IgD-negative memory B cell (primary cell): ENCODE results near the gene NADSYN1. TPM values are rescaled to one million over a fixed set of nuclear protein-coding genes. Genes with fewer than 3 reads are reported as not detected.

Experiments used
- H3K27ac Mint-ChIP-seq, 3 donors: one replicate each; pipeline ENCODE4 v1.8.0; 2020 to 2022; ENCODE audit warnings: mild to moderate bottlenecking in 3 of 3, mixed read lengths in 3 of 3, moderate library complexity in 1 of 3
- H3K27me3 Mint-ChIP-seq: one replicate; pipeline ENCODE4 v1.8.0; 2021; ENCODE audit warnings: mixed read lengths
- H3K36me3 Mint-ChIP-seq: one replicate; pipeline ENCODE4 v1.8.0; 2020; ENCODE audit warnings: mild to moderate bottlenecking, mixed read lengths
- H3K4me1 Mint-ChIP-seq, 3 donors: one replicate each; pipeline ENCODE4 v1.8.0; 2020 to 2022; ENCODE audit warnings: mixed read lengths in 3 of 3, mild to moderate bottlenecking in 1 of 3
- H3K4me3 Mint-ChIP-seq, 4 donors: one replicate each; pipeline ENCODE4 v1.8.0; 2020 to 2022; ENCODE audit warnings: mild to moderate bottlenecking in 4 of 4, mixed read lengths in 4 of 4, moderate library complexity in 3 of 4
- H3K9me3 Mint-ChIP-seq, 3 donors: one replicate each; pipeline ENCODE4 v1.8.0; 2020 to 2021; ENCODE audit warnings: mixed read lengths in 3 of 3, mild to moderate bottlenecking in 1 of 3
- polyA plus RNA-seq: library from polyadenylated mRNA; unstranded; fragments of 300-500 nt; fragmentation: Illumina TruSeq; gene quantifications from one replicate; pipeline ENCODE4 v1.2.3, GENCODE V29; 2021

Gene NADSYN1
- polyA plus RNA-seq, 1 donor from 2014 or later = 39.5 TPM

GRCh38 chr11:71482746-71483364 lies 29.9 kb downstream of the NADSYN1 start:
- Mint-ChIP-seq H3K4me1 (peaks cover 0 to 4% (median 3%) of the 10 kb centered on the region in 3 donors), H3K27ac (no peak overlapping the region), H3K27me3 (no peaks in the 10 kb centered on the region), H3K9me3 (no peaks in the 10 kb centered on the region), H3K36me3 (peaks cover 12% of the 10 kb centered on the region), H3K4me3 (no peak overlapping the region)

- Mint-ChIP-seq H3K36me3 (peaks cover 12% of the 10 kb centered on the region), H3K4me1 (peaks cover 0 to 5% (median 3%) of the 10 kb centered on the region in 3 donors), H3K27ac (no peak overlapping the region), H3K4me3 (no peak overlapping the region), H3K27me3 (no peaks in the 10 kb centered on the region), H3K9me3 (no peaks in the 10 kb centered on the region)
Observed at GRCh38 chr11:71483692-71484091, 30.7 kb downstream of the NADSYN1 start.

DNA sequence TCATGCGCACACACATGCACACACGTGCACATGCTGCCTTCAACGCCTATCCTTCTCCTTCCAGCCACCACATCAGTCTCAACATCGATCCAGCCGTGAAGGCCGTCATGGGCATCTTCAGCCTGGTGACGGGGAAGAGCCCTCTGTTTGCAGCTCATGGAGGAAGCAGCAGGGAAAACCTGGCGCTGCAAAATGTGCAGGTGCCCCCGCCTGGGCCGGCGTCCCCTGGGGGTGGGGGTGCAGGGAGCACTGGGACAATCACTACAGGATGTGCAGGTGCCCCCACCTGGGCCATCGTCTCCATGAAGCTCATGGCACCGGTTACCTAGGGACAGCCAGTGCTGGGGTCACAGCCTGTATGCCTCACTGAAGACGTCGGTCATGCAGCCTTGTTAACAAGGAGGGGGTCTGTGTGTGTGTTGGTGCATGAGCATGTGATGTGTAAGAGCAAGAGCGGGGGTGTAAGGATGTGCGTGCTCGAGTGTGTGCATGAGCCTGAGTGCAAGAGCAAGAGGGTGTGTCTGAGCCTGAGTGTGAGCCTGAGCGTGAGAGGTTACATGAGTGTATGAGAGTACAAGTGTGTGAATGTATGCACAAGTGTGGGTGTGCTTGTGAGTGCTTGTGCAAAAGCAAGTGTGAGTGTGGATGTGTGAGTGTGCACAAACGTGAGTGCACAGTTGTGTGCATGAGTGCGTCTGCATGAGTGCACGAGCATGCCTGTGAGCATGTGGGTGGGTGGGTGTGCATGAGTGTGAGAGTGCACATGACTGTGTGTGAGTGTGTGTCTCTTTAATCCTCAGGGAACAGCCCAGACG lies 31.5 kb downstream of the NADSYN1 start:
- Mint-ChIP-seq H3K27ac (no peak overlapping the region), H3K9me3 (no peaks in the 10 kb centered on the region), H3K4me1 (peaks cover 0 to 5% (median 3%) of the 10 kb centered on the region in 3 donors), H3K4me3 (peak overlapping the region in 1 of 4 donors; percentile 49), H3K27me3 (no peaks in the 10 kb centered on the region), H3K36me3 (peaks cover 12% of the 10 kb centered on the region)

DNA sequence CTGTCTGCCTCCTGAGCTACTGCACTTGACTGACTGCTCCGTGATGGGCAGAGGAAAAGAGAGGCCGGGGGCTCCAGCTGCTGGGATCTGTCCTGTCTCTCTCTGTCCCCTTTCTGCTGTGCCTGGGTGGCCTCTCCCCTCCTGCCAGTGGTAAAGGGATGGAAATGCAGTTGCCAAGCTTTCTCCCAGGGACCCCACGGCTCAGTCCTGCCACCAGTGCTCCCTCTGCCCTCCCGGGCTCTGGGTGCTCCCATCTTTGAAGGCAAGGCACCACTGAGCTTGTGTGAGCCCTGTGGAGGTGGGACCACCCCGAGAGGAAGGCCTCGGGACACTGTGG lies 32.0 kb downstream of the NADSYN1 start:
- H3K4me3 Mint-ChIP-seq = no peak overlapping the region
- H3K36me3 Mint-ChIP-seq = peaks cover 10% of the 10 kb centered on the region
- peaks cover 0 to 5% (median 3%) of the 10 kb centered on the region in 3 donors for H3K4me1 Mint-ChIP-seq
- H3K27ac Mint-ChIP-seq = no peak overlapping the region
- H3K27me3 Mint-ChIP-seq = no peaks in the 10 kb centered on the region
- H3K9me3 Mint-ChIP-seq = no peaks in the 10 kb centered on the region

DNA sequence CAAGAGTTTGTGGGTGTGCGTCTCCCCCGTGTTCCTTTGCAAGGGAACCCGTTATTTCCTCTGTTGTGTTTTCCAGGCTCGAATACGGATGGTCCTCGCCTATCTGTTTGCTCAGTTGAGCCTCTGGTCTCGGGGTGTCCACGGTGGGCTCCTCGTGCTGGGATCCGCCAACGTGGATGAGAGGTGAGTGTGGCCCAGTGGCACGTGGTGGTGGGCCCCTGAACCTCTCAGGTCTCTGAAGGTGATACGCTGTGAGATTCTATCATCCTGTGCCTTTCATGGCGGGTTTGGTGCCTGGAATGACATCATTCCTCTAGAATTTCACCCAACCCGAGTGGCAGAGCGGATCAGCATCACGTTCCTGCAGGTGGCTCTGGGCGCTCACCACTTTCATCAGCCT lies 32.5 kb downstream of the NADSYN1 start:
- no peak overlapping the region for H3K4me3 Mint-ChIP-seq
- no peak overlapping the region for H3K27ac Mint-ChIP-seq
- no peaks in the 10 kb centered on the region for H3K27me3 Mint-ChIP-seq
- H3K9me3 Mint-ChIP-seq = no peaks in the 10 kb centered on the region
- peaks cover 10% of the 10 kb centered on the region for H3K36me3 Mint-ChIP-seq
- peaks cover 0 to 5% (median 3%) of the 10 kb centered on the region in 3 donors for H3K4me1 Mint-ChIP-seq

DNA sequence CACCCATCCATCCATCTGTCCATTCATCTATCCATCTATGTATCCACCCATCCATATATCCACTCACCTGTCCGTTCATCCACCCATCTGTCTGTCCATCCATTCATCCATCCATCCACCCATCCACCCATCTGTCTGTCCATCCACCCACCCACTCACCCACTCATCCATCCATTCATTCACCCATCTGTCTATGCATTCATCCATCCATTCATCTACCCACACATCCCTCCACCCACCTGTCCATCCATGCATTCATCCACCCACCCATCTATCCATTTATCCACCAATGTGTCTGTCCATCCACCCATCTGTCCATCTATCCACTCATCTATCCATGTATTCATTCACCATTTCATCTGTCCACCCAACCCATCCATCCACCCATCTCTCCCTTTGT lies 33.3 kb downstream of the NADSYN1 start:
- H3K27me3 Mint-ChIP-seq = no peaks in the 10 kb centered on the region
- peaks cover 10% of the 10 kb centered on the region for H3K36me3 Mint-ChIP-seq
- peaks cover 0 to 5% (median 3%) of the 10 kb centered on the region in 3 donors for H3K4me1 Mint-ChIP-seq
- H3K27ac Mint-ChIP-seq = no peak overlapping the region
- H3K9me3 Mint-ChIP-seq = no peaks in the 10 kb centered on the region
- H3K4me3 Mint-ChIP-seq = no peak overlapping the region

- Mint-ChIP-seq H3K36me3 (peaks cover 10% of the 10 kb centered on the region), H3K9me3 (no peaks in the 10 kb centered on the region), H3K27me3 (no peaks in the 10 kb centered on the region), H3K27ac (no peak overlapping the region), H3K4me1 (peaks cover 0 to 5% (median 5%) of the 10 kb centered on the region in 3 donors), H3K4me3 (no peak overlapping the region)
Observed at GRCh38 chr11:71488681-71489270, 35.8 kb downstream of the NADSYN1 start.

DNA sequence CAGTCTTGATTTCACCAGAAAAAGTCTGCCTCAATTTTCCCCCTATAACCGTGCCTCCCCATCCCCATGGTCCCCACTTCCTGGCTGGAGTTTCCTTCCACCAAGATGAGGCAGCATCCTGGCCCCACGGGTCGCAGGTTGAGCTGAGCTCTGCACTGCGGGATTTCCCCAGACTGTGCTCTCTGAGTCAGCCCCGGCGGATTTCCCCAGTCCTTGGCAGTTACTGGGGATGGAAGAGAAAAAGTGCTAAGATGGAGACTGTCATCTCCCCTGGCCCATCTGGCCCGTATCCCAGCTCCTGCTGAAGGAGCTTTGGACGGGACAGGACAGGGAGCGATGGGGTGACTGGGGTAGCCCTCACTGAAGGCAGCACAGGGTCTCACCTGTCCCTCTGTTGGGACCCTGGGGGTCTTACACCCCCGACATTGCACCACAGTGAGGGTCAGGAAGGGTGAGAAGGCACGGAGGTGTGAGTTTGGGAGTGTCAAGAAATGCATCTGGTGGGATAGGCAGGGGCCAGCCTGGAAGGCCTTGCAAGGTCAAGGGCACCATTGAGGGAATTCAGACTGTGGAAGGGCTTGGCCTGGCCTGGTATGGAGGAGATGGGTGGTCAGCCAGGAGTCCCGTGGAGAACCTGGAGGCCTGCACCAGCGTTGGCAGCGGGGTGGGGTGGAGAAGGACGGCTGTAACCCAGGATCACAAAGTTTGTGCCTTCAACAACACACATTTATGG lies 36.5 kb downstream of the NADSYN1 start:
- Mint-ChIP-seq H3K27me3 (no peaks in the 10 kb centered on the region), H3K27ac (no peak overlapping the region), H3K4me1 (peaks cover 0 to 5% (median 5%) of the 10 kb centered on the region in 3 donors), H3K9me3 (no peaks in the 10 kb centered on the region), H3K36me3 (peaks cover 9% of the 10 kb centered on the region), H3K4me3 (no peak overlapping the region)

DNA sequence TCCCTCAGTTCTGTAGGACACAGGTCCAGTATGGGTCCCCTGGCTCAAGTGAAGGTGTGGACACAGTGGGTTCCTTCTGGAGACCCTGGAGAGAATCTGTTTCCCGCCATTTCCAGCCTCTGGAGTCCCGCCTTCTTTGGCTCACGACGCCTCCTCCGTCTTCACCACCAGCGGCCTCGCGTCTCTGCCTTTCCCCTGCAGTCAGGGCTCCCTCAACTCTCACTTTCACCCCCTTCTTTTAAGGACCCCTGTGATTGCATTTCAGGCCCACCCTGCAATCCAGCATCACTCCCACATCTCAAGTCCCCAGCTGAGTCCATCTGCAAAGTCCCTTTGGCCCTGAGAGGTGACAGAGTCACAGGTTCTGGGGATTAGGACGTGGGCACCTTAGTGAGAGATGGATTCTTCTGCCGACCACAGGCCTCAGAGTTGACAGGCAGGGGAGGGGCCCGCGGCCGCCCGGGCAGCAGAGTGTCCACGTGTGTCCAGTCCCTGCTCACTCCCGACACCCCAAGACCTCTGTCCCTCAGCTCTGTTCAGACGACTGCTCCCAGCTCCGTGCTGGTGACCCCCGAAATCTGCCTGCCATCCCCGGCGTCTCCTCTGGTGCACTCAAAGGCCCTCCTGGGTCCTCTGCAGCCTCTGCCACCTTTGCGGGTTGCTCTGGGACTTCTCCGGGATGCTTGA lies 37.2 kb downstream of the NADSYN1 start:
- Mint-ChIP-seq H3K4me1 (peaks cover 0 to 6% (median 5%) of the 10 kb centered on the region in 3 donors), H3K27me3 (no peaks in the 10 kb centered on the region), H3K27ac (no peak overlapping the region), H3K4me3 (peak overlapping the region in 1 of 4 donors; percentile 17), H3K9me3 (no peaks in the 10 kb centered on the region), H3K36me3 (peaks cover 11% of the 10 kb centered on the region)

DNA sequence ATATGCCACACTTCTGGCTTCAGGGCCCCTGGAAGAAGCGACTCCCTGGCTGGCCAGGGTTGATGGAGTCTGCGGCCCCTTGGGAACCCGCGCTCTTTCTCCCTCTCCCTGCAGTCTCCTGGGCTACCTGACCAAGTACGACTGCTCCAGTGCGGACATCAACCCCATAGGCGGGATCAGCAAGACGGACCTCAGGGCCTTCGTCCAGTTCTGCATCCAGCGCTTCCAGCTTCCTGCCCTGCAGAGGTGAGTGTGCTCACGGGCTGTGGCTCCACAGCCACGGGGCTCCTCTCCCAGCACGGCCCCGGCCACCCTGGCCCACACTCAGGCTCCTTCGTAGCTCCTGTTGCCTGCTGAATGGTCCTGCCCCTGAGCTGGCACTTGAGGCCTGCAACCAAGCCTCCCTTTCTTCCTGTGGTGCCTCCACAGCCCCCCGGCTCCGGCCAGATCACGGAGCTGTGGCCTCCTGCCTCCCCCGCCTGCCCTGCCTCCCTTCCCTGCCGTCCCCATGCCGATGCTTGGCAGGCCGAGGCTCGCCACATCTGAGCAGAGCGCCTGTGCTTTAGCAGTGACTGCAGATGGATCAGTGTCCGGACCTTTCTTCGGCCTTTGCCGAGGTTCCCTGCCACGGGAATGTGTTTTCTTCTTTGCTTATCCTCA lies 37.9 kb downstream of the NADSYN1 start:
- no peak overlapping the region for H3K4me3 Mint-ChIP-seq
- no peak overlapping the region for H3K27ac Mint-ChIP-seq

DNA sequence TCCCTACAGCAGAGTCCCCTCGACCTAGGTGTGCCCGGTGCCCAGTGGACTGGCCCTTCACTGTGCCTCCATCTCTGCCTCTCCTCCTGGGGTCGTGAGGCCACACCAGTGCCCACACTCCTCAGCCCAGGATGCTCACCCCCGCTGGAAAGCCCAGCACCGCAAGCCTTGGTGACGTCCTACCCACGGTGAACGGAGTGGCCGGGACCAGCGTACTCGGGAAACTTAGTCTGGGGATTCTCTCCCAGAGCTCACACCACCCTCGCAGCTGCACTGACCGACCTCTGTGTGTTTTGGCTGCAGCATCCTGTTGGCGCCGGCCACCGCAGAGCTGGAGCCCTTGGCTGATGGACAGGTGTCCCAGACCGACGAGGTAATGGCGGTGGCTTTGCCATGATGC lies 38.5 kb downstream of the NADSYN1 start:
- Mint-ChIP-seq H3K36me3 (peaks cover 14% of the 10 kb centered on the region), H3K9me3 (no peaks in the 10 kb centered on the region), H3K4me3 (no peak overlapping the region), H3K27ac (no peak overlapping the region), H3K27me3 (no peaks in the 10 kb centered on the region), H3K4me1 (peaks cover 0 to 6% (median 5%) of the 10 kb centered on the region in 3 donors)

More for the DNA sequence above, 37.9 kb downstream of the NADSYN1 start:
- H3K36me3 Mint-ChIP-seq = peaks cover 14% of the 10 kb centered on the region
- no peaks in the 10 kb centered on the region for H3K27me3 Mint-ChIP-seq
- no peaks in the 10 kb centered on the region for H3K9me3 Mint-ChIP-seq
- peaks cover 0 to 6% (median 5%) of the 10 kb centered on the region in 3 donors for H3K4me1 Mint-ChIP-seq

DNA sequence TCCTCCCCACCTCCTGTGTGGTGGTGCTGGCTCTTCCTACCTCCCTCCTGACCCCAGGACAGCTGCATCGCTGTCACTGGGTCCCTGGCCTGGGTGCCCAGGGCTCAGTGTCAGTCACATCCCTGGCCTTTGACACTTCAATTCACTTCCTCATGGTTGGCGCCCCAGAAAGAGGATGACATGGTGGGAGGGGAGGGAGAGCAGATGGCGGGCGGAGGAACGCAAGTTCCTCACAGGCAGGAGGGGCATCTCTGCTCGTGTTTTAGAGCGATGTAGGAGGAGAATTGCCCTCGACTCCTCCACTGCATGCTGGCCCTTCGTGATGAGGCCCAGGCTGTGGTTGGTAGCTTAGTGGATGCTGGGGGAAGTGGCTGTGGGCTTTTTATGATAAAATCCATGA lies 38.9 kb downstream of the NADSYN1 start:
- Mint-ChIP-seq H3K9me3 (no peaks in the 10 kb centered on the region), H3K27ac (no peak overlapping the region), H3K27me3 (no peaks in the 10 kb centered on the region), H3K4me1 (peaks cover 0 to 6% (median 5%) of the 10 kb centered on the region in 3 donors), H3K36me3 (peaks cover 18% of the 10 kb centered on the region), H3K4me3 (no peak overlapping the region)

DNA sequence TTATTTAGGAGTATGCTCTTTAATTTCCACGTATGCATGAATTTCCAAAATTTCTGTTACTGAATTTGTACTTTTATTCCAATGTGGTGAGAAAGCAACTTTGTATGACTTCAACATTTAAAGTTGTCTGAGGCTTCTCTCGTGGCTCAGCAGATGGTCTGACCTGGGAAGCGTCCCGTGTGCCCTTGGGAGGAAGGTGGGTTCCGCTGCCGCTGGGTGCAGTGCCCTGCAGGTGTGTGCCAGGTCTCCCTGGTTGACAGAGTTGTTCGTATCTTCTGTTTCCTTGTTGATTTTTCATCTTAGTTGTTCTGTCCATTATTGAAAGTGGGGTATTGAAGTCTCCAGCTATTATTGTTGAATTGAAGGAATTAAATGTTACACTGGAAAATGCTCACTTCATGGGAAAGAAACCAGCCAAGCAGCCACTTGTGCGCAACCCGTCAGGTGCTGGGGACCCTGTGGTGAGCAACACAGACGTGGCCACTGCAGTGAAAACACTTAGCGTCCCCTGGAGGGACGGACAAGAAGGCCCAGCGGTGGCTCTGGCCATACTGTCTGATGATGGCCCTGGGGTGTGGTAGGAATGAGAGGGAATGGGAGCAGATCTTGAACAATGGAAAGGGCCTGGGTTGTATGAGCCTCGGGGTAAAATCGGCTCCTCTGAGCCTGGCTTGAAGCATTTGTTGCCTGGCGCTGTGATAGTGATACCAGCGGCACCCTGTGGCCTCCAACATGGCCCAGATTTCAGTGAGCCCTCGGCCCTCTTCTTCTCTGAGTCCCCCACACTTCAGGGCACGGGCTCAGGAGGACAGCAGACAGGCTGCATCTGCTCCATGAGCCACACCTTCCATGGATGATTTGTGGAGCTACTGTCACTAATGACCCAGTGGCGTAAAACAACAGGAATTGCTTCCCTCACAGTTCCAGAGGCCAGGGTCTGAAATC lies 42.6 kb downstream of the NADSYN1 start:
- Mint-ChIP-seq H3K36me3 (peaks cover 26% of the 10 kb centered on the region), H3K4me1 (peaks cover 0 to 5% (median 3%) of the 10 kb centered on the region in 3 donors), H3K4me3 (no peak overlapping the region), H3K27me3 (no peaks in the 10 kb centered on the region), H3K9me3 (no peaks in the 10 kb centered on the region), H3K27ac (no peak overlapping the region)
